Thyroid gland (tissue), 4 donors: ENCODE measurements around the gene VPS8. TPM values are rescaled to one million over a fixed set of nuclear protein-coding genes. Genes with fewer than 3 reads are reported as not detected.

Experiments used
- DNase-seq, 2 donors: peaks; one replicate each; pipeline ENCODE4 v3.0.0-alpha.2; 2019
- H3K27ac ChIP-seq, 3 donors: fragments of 200-600 bp; sonication (generic); 1 replicate in 2 of 3; 2 replicates in 1 of 3; pipeline ENCODE4 v1.5.1; 2016 to 2019; ENCODE audit warnings: mild to moderate bottlenecking in 1 of 3, moderate library complexity in 1 of 3
- H3K27me3 ChIP-seq: fragments of 200-600 bp; sonication (generic); one replicate; pipeline ENCODE4 v1.5.1; 2019
- H3K36me3 ChIP-seq, 2 donors: fragments of 200-600 bp; sonication (generic); one replicate each; pipeline ENCODE4 v1.5.1; 2016 to 2019
- H3K4me1 ChIP-seq, 2 donors: fragments of 200-600 bp; sonication (generic); one replicate each; pipeline ENCODE4 v1.5.1; 2017 to 2019
- H3K4me3 ChIP-seq, 3 donors: fragments of 200-600 bp; sonication (generic); replicated peaks in 1 of 3; 1 replicate in 2 of 3; 2 replicates in 1 of 3; pipeline ENCODE4 v1.5.1; 2016; ENCODE audit warnings: mild to moderate bottlenecking in 1 of 3
- H3K9me3 ChIP-seq: fragments of 200-600 bp; sonication (generic); one replicate; pipeline ENCODE4 v1.5.1; 2017
- CTCF ChIP-seq, 6 experiments: fragments of 200-600 bp in 3 of 6; fragments of 450-650 bp in 3 of 6; sonication (generic) in 3 of 6; IDR thresholded peaks; one replicate each; pipeline ENCODE4 v1.5.1; 2016 to 2019; ENCODE audit warnings: antibody characterized with exemption in 6 of 6, mild to moderate bottlenecking in 2 of 6, inconsistent platforms in 1 of 6, moderate library complexity in 1 of 6
- POLR2A ChIP-seq, 2 donors: fragments of 450-650 bp; IDR thresholded peaks; one replicate each; pipeline ENCODE4 v1.6.1; 2017; ENCODE audit warnings: antibody characterized with exemption in 2 of 2, mild to moderate bottlenecking in 2 of 2, moderate library complexity in 1 of 2
- whole genome bisulfite sequencing, 2 donors: methylation state at CpG; one replicate each; pipeline ENCODE4 v1.1.5; 2017; 5-methylcytosine and 5-hydroxymethylcytosine counted together
- intact Hi-C: fragments of 100-400 bp; cut with DNase I; formaldehyde crosslinking; loops from one replicate; pipeline ENCODE4 v1.15.1; 2023
- total RNA-seq, 4 donors: library from RNA; depleted of rRNA; stranded (reverse); fragments of >200 nt; gene quantifications; one replicate each; pipeline ENCODE4 v1.2.3, GENCODE V29; 2016

Gene VPS8
- total RNA-seq, 4 donors from 2014 or later, result 85.6 to 171 (median 103) TPM

- no peaks in the 10 kb centered on the region for H3K9me3 ChIP-seq
- no peaks in the 10 kb centered on the region for H3K27me3 ChIP-seq
- TF ChIP-seq CTCF (IDR thresholded peaks at IDR 0.05) (no peak), POLR2A (IDR thresholded peaks at IDR 0.05) (no peak)
- DNase-seq, result no peak
- WGBS, 2 donors, result 95 to 97% methylated on average over 1 of the region's 1 CpG
- no peak overlapping the region for H3K27ac ChIP-seq
- H3K4me1 ChIP-seq, result peaks cover 0 to 11% of the 10 kb centered on the region in 2 donors
- no peaks in the 10 kb centered on the region for H3K36me3 ChIP-seq
- intact Hi-C loops, result no loop called here
- no peak overlapping the region for H3K4me3 ChIP-seq
Observed at GRCh38 chr3:185081521-185081920, 269.6 kb downstream of the VPS8 start.

GRCh38 chr3:185082149-185082548 is 270.2 kb downstream of the VPS8 start:
- 79 to 89% methylated on average over 3 of the region's 3 CpGs for WGBS, 2 donors
- DNase-seq, result no peak
- Histone ChIP-seq H3K4me3 (no peak overlapping the region), H3K4me1 (peaks cover 0 to 11% of the 10 kb centered on the region in 2 donors), H3K27ac (no peak overlapping the region), H3K9me3 (no peaks in the 10 kb centered on the region), H3K36me3 (no peaks in the 10 kb centered on the region), H3K27me3 (no peaks in the 10 kb centered on the region)
- intact Hi-C loops, result no loop called here
- TF ChIP-seq POLR2A (IDR thresholded peaks at IDR 0.05), result no peak
- no peak for TF ChIP-seq CTCF (IDR thresholded peaks at IDR 0.05)

DNA sequence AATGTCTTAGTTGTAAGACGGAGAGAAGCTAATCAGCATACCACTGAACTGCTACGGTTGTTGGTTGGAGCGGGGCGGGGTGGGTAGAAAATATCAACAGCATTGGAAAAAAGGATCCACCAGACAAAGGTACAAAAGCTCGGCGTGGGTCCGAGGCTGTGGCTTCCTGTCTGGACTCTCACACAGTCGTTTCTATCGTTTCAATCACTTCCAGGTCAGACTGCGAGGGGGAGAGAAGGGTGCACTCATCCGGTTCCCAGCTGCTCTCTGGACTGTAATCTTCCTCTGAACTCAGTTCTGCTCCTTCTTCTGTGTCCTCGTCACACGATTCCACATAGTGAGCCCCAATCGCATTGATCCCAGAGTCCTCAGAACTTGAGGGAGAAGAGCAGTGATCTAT is 270.9 kb downstream of the VPS8 start:
- TF ChIP-seq CTCF (IDR thresholded peaks at IDR 0.05) (no peak), POLR2A (IDR thresholded peaks at IDR 0.05) (no peak)
- no peak overlapping the region for H3K4me3 ChIP-seq

GRCh38 chr3:185084402-185084801 is 272.4 kb downstream of the VPS8 start:
- no peaks in the 10 kb centered on the region for H3K9me3 ChIP-seq

More for the DNA sequence above, 270.9 kb downstream of the VPS8 start:
- WGBS, 2 donors, result 81 to 88% methylated on average over 14 of the region's 14 CpGs
- Histone ChIP-seq H3K27ac (no peak overlapping the region), H3K36me3 (no peaks in the 10 kb centered on the region), H3K9me3 (no peaks in the 10 kb centered on the region), H3K27me3 (no peaks in the 10 kb centered on the region), H3K4me1 (peaks cover 0 to 11% of the 10 kb centered on the region in 2 donors)
- intact Hi-C loops, result no loop called here
- no peak for DNase-seq

GRCh38 chr3:185084901-185085300 is 272.9 kb downstream of the VPS8 start:
- Histone ChIP-seq H3K9me3 (no peaks in the 10 kb centered on the region), H3K36me3 (no peaks in the 10 kb centered on the region), H3K27ac (no peak overlapping the region), H3K27me3 (no peaks in the 10 kb centered on the region), H3K4me1 (peaks cover 0 to 6% of the 10 kb centered on the region in 2 donors), H3K4me3 (no peak overlapping the region)
- intact Hi-C loops, result no loop called here
- WGBS, 2 donors, result 76 to 78% methylated on average over 5 of the region's 5 CpGs
- DNase-seq, result no peak
- TF ChIP-seq POLR2A (IDR thresholded peaks at IDR 0.05), result no peak
- TF ChIP-seq CTCF (IDR thresholded peaks at IDR 0.05), result no peak

More at GRCh38 chr3:185084402-185084801, 272.4 kb downstream of the VPS8 start:
- Histone ChIP-seq H3K4me1 (peaks cover 0 to 11% of the 10 kb centered on the region in 2 donors), H3K27me3 (no peaks in the 10 kb centered on the region), H3K4me3 (no peak overlapping the region), H3K27ac (no peak overlapping the region), H3K36me3 (no peaks in the 10 kb centered on the region)
- intact Hi-C loops, result no loop called here
- DNase-seq, result no peak
- 93 to 96% methylated on average over 5 of the region's 5 CpGs for WGBS, 2 donors
- no peak for TF ChIP-seq CTCF (IDR thresholded peaks at IDR 0.05)
- no peak for TF ChIP-seq POLR2A (IDR thresholded peaks at IDR 0.05)
